Stimulated activated CD8-positive, alpha-beta memory T cell treated with anti-CD3 and anti-CD28 coated beads, Interleukin-12 subunit alpha, Interleukin-12 subunit beta, amount 100 ng/mL, for 1 hour (primary cell): ENCODE measurements around the gene SELL.
A peak's percentile ranks its signal among the peaks of the same experiment; 100 is the strongest.
"Not testable (repeated sequence)": the region's sequence is repeated elsewhere in the genome, so short reads cannot be mapped to it uniquely, and the experiment has no call there.

Source experiments
- DNase-seq: peaks from one replicate; pipeline ENCODE4 v3.0.0-alpha.2; 2020; ENCODE audit warnings: low read depth

Gene SELL

GRCh38 chr1:169711469-169712308 lies at the start of gene SELL:
Gene SELL, minus strand, starts transcription at chr1:169711620. Its CDS starts 122 bp downstream, at chr1:169711498.
- peak; percentile 64 for DNase-seq

GRCh38 chr1:169759038-169759437 lies 47.6 kb upstream of the SELL start:
- DNase-seq, result no peak

GRCh38 chr1:169753549-169753948 lies 42.1 kb upstream of the SELL start:
- DNase-seq, result no peak

- no peak for DNase-seq
Observed at GRCh38 chr1:169750041-169750440, 38.6 kb upstream of the SELL start.

GRCh38 chr1:169746550-169746949 lies 35.1 kb upstream of the SELL start:
- no peak for DNase-seq

- DNase-seq, result no peak
Observed at GRCh38 chr1:169745015-169745861, 33.8 kb upstream of the SELL start.

- no peak for DNase-seq
Observed at GRCh38 chr1:169741666-169742394, 30.4 kb upstream of the SELL start.

- DNase-seq, result no peak
Observed at GRCh38 chr1:169739980-169740379, 28.6 kb upstream of the SELL start.

GRCh38 chr1:169733924-169734323 lies 22.5 kb upstream of the SELL start, which contains the start of gene SELE:
Gene SELE, minus strand, starts transcription at chr1:169734079. Its CDS starts 467 bp downstream, at chr1:169733612.
- DNase-seq, result no peak

- DNase-seq, result no peak
Observed at GRCh38 chr1:169731446-169731845, 20.0 kb upstream of the SELL start.

GRCh38 chr1:169729991-169730390 lies 18.6 kb upstream of the SELL start:
- DNase-seq, result no peak

- DNase-seq, result no peak
Observed at GRCh38 chr1:169727307-169727706, 15.9 kb upstream of the SELL start.

GRCh38 chr1:169726851-169727250 lies 15.4 kb upstream of the SELL start:
- DNase-seq, result no peak

GRCh38 chr1:169725930-169726329 lies 14.5 kb upstream of the SELL start:
- no peak for DNase-seq

- DNase-seq, result no peak
Observed at GRCh38 chr1:169724168-169724567, 12.7 kb upstream of the SELL start.

GRCh38 chr1:169723763-169724162 lies 12.3 kb upstream of the SELL start:
- no peak for DNase-seq

GRCh38 chr1:169722779-169723178 lies 11.4 kb upstream of the SELL start:
- DNase-seq, result no peak

- DNase-seq, result not testable (repeated sequence)
Observed at GRCh38 chr1:169715100-169715499, 3.7 kb upstream of the SELL start.

- not testable (repeated sequence) for DNase-seq
Observed at GRCh38 chr1:169713090-169713489, 1.7 kb upstream of the SELL start.

- DNase-seq, result no peak
Observed at GRCh38 chr1:169712309-169712631, 850 bp upstream of the SELL start.

GRCh38 chr1:169708647-169709046 lies 2.8 kb downstream of the SELL start:
- no peak for DNase-seq

GRCh38 chr1:169707912-169708604 lies 3.4 kb downstream of the SELL start:
- DNase-seq, result no peak
